ENCODE results near the gene RAB11FIP3. TPM values are rescaled to one million over a fixed set of nuclear protein-coding genes. Genes with fewer than 3 reads are reported as not detected.

Gene RAB11FIP3
- polyA plus RNA-seq, 1 of the 3 experiments (the other 2 are of a cell fraction), result 24.8 TPM

GRCh38 chr16:495127-495748 is 69.8 kb downstream of the RAB11FIP3 start:
- no peak overlapping the region for H2AFZ ChIP-seq (ENCODE audit: low read depth)
- H3F3A ChIP-seq (replicated peaks; ENCODE audit: insufficient read depth), result no peaks in the 10 kb centered on the region
- DNase-seq, result peak; percentile 69
- no peaks in the 10 kb centered on the region for H3K79me2 ChIP-seq (ENCODE audit: insufficient read depth)
- no peaks in the 10 kb centered on the region for H3K4me1 ChIP-seq (ENCODE audit: control insufficient read depth in 1 of 2, insufficient read depth in 2 of 2, low read depth in 1 of 2, low read length in 1 of 2)
- 84% methylated on average over 6 of the region's 11 CpGs for WGBS (ENCODE audit: low lambda C conversion rate)
- ChIA-PET CTCF (interaction anchor here (0.8 to 1.9 kb wide), 11 partner anchors 9 to 109 kb away, joined by 3 to 7 read pairs (median 4); partner anchors contain the start of gene RAB11FIP3), POLR2A (no interaction called here)
- H4K20me1 ChIP-seq (ENCODE audit: insufficient read depth), result no peaks in the 10 kb centered on the region
- H3K9me2 ChIP-seq, result no peaks in the 10 kb centered on the region
- no peaks in the 10 kb centered on the region for H3K9me3 ChIP-seq
- no peak overlapping the region for H3K4me2 ChIP-seq
- no peak overlapping the region; a peak in 1 of 4 replicates for H3K4me3 ChIP-seq (ENCODE audit: low read depth in 2 of 2, low read length in 1 of 2)
- no peaks in the 10 kb centered on the region for H3K27me3 ChIP-seq (ENCODE audit: insufficient read depth)
- H3K9ac ChIP-seq, result no peak overlapping the region
- peaks cover 3 to 20% of the 10 kb centered on the region in 2 experiments for H3K36me3 ChIP-seq (replicated peaks in 1 of 2; ENCODE audit: control insufficient read depth in 1 of 2, insufficient read depth in 2 of 2, low read length in 1 of 2)
- TF ChIP-seq RAD21 (IDR thresholded peaks at IDR 0.05; ENCODE audit: low read length), result peak; percentile 48
- no peak for TF ChIP-seq ELF1 (IDR thresholded peaks at IDR 0.05)
- no peak for TF ChIP-seq FOXJ3 (CRISPR knock-in tag; IDR thresholded peaks at IDR 0.05)
- peak; percentile 49 for TF ChIP-seq CTCF (IDR thresholded peaks at IDR 0.05)
- TF ChIP-seq GATA2 (CRISPR knock-in tag; IDR thresholded peaks at IDR 0.05), result no peak
- no peak for TF ChIP-seq RXRA (IDR thresholded peaks at IDR 0.05; ENCODE audit: borderline replicate concordance, low read depth)
- TF ChIP-seq GABPA (IDR thresholded peaks at IDR 0.05; ENCODE audit: low read depth), result no peak
- peak; percentile 32; the same call in 1 of the 2 replicates for TF ChIP-seq SMC3 (IDR thresholded peaks at IDR 0.05; ENCODE audit: low read depth, low read length)
- no peak for TF ChIP-seq EZH2phosphoT487 (IDR thresholded peaks at IDR 0.05; ENCODE audit: borderline replicate concordance, low read depth)
- TF ChIP-seq FOXM1 (IDR thresholded peaks at IDR 0.05; ENCODE audit: low read depth), result no peak
- no peak for TF ChIP-seq MEF2A (IDR thresholded peaks at IDR 0.05; ENCODE audit: borderline replicate concordance, low read depth)
- no peak overlapping the region for H3K27ac ChIP-seq (ENCODE audit: low read depth in 2 of 2, low read length in 1 of 2)

- Histone ChIP-seq H3K9ac (no peak overlapping the region), H3K4me3 (ENCODE audit: low read depth in 2 of 2, low read length in 1 of 2) (no peak overlapping the region), H3F3A (replicated peaks; ENCODE audit: insufficient read depth) (no peaks in the 10 kb centered on the region), H3K4me1 (ENCODE audit: control insufficient read depth in 1 of 2, insufficient read depth in 2 of 2, low read depth in 1 of 2, low read length in 1 of 2) (no peaks in the 10 kb centered on the region), H3K27ac (ENCODE audit: low read depth in 2 of 2, low read length in 1 of 2) (no peak overlapping the region), H3K79me2 (ENCODE audit: insufficient read depth) (no peaks in the 10 kb centered on the region), H3K27me3 (ENCODE audit: insufficient read depth) (no peaks in the 10 kb centered on the region), H3K36me3 (replicated peaks in 1 of 2; ENCODE audit: control insufficient read depth in 1 of 2, insufficient read depth in 2 of 2, low read length in 1 of 2) (peaks cover 3 to 13% of the 10 kb centered on the region in 2 experiments), H3K4me2 (no peak overlapping the region), H3K9me3 (no peaks in the 10 kb centered on the region), H3K9me2 (no peaks in the 10 kb centered on the region), H4K20me1 (ENCODE audit: insufficient read depth) (no peaks in the 10 kb centered on the region), H2AFZ (ENCODE audit: low read depth) (no peak overlapping the region)
- ChIA-PET POLR2A (no interaction called here), CTCF (interaction anchor here (1.0 to 1.9 kb wide), 9 partner anchors 10 to 105 kb away, joined by 3 to 7 read pairs (median 4); partner anchors contain the start of gene RAB11FIP3)
- DNase-seq, result no peak
- 86% methylated on average over 16 of the region's 21 CpGs for WGBS (ENCODE audit: low lambda C conversion rate)
- TF ChIP-seq JUND (IDR thresholded peaks at IDR 0.05), result no peak
- no peak for TF ChIP-seq RFX5 (IDR thresholded peaks at IDR 0.05; ENCODE audit: low read length)
- TF ChIP-seq NRF1 (IDR thresholded peaks at IDR 0.05; ENCODE audit: low read depth, low read length), result no peak
- TF ChIP-seq USF1 (IDR thresholded peaks at IDR 0.05; ENCODE audit: borderline replicate concordance, low read depth), result no peak
- TF ChIP-seq CTCF (IDR thresholded peaks at IDR 0.05), result no peak
- TF ChIP-seq RCOR1 (IDR thresholded peaks at IDR 0.05; ENCODE audit: low read length), result no peak
- no peak for TF ChIP-seq CHD2 (IDR thresholded peaks at IDR 0.05; ENCODE audit: low read length, partially characterized antibody)
- TF ChIP-seq SMC3 (IDR thresholded peaks at IDR 0.05; ENCODE audit: low read depth, low read length), result no peak
- TF ChIP-seq EP300 (IDR thresholded peaks at IDR 0.05; ENCODE audit: borderline replicate concordance in 1 of 2, low read depth in 1 of 2, low read length in 1 of 2), result no peak
- no peak for TF ChIP-seq GATA2 (CRISPR knock-in tag; IDR thresholded peaks at IDR 0.05)
- no peak for TF ChIP-seq MEF2A (IDR thresholded peaks at IDR 0.05; ENCODE audit: borderline replicate concordance, low read depth)
- TF ChIP-seq IRF3 (IDR thresholded peaks at IDR 0.05; ENCODE audit: low read depth, low read length), result no peak
- no peak for TF ChIP-seq TAF1 (IDR thresholded peaks at IDR 0.05; ENCODE audit: borderline replicate concordance, low read depth, low read length)
- no peak for TF ChIP-seq YY1 (IDR thresholded peaks at IDR 0.05; ENCODE audit: low read depth)
Observed at GRCh38 chr16:496097-496886, 70.8 kb downstream of the RAB11FIP3 start.
